SK-N-SH (cell line): ENCODE data around the gene CPLX3. TPM values are rescaled to one million over a fixed set of nuclear protein-coding genes. Genes with fewer than 3 reads are reported as not detected.

ENCODE experiments used
- CTCF ChIA-PET: fragments of 300-600, 350-600 bp; formaldehyde crosslinking; extraction: SDS; loops from one replicate; lab custom pipeline; 2021; lab: Yijun Ruan, JAX
- POLR2A ChIA-PET: fragments of 350-600 bp; sonication (Branson Sonifier 250); formaldehyde crosslinking; extraction: SDS; loops from one replicate; lab custom pipeline; 2020; ENCODE audit warnings: antibody characterized with exemption, inconsistent platforms; lab: Yijun Ruan, JAX
- DNase-seq: peaks from one replicate; pipeline ENCODE4 v3.0.0; 2012
- H2AFZ ChIP-seq: fragments of 200-600 bp; sonication (generic); 2 replicates; pipeline ENCODE4 v1.8.1; 2016; ENCODE audit warnings: antibody characterized with exemption, mild to moderate bottlenecking, low read depth
- H3F3A ChIP-seq: fragments of 200-600 bp; sonication (generic); replicated peaks from 2 replicates; pipeline ENCODE3; 2016; ENCODE audit warnings: antibody characterized with exemption, mild to moderate bottlenecking; ENCODE audit not compliant: insufficient read depth
- H3K27ac ChIP-seq, 2 experiments: fragments of 200-500 bp in 1 of 2; fragments of 200-600 bp in 1 of 2; sonication (Bioruptor generic) in 1 of 2; sonication (generic), shearing (Covaris generic) in 1 of 2; 2 replicates each; pipeline versions ENCODE4 v1.5.1 to v1.6.1; 2014 to 2016; ENCODE audit warnings: low read depth in 2 of 2, inconsistent platforms in 1 of 2, low read length in 1 of 2, mild to moderate bottlenecking in 1 of 2, mixed read lengths in 1 of 2
- H3K27me3 ChIP-seq: fragments of 200-600 bp; sonication (generic), shearing (Covaris generic); 2 replicates; pipeline ENCODE4 v1.6.1; 2016; ENCODE audit warnings: mixed run types; ENCODE audit not compliant: insufficient read depth
- H3K36me3 ChIP-seq, 2 experiments: fragments of 200-500 bp in 1 of 2; fragments of 200-600 bp in 1 of 2; sonication (Bioruptor generic) in 1 of 2; sonication (generic) in 1 of 2; replicated peaks in 1 of 2; 2 replicates each; pipeline versions ENCODE3 to v1.5.1; 2014 to 2016; ENCODE audit warnings: low read length in 1 of 2, mild to moderate bottlenecking in 1 of 2; ENCODE audit not compliant: insufficient read depth in 2 of 2, control insufficient read depth in 1 of 2
- H3K4me1 ChIP-seq, 2 experiments: fragments of 200-500 bp in 1 of 2; fragments of 200-600 bp in 1 of 2; sonication (Bioruptor generic) in 1 of 2; sonication (generic), shearing (Covaris generic) in 1 of 2; 2 replicates each; pipeline versions ENCODE4 v1.5.1 to v1.6.1; 2014 to 2016; ENCODE audit warnings: low read depth in 1 of 2, low read length in 1 of 2, mixed run types in 1 of 2; ENCODE audit not compliant: insufficient read depth in 2 of 2, control insufficient read depth in 1 of 2
- H3K4me2 ChIP-seq: fragments of 200-600 bp; sonication (generic), shearing (Covaris generic); 2 replicates; pipeline ENCODE4 v1.6.1; 2017; ENCODE audit warnings: mixed run types
- H3K4me3 ChIP-seq, 2 experiments: fragments of 200-500 bp in 1 of 2; fragments of 200-600 bp in 1 of 2; sonication (Bioruptor generic) in 1 of 2; sonication (generic), shearing (Covaris generic) in 1 of 2; 2 replicates each; pipeline versions ENCODE4 v1.5.1 to v1.8.1; 2014 to 2016; ENCODE audit warnings: low read depth in 2 of 2, inconsistent platforms in 1 of 2, low read length in 1 of 2, mild to moderate bottlenecking in 1 of 2, mixed read lengths in 1 of 2, moderate library complexity in 1 of 2
- H3K79me2 ChIP-seq: fragments of 200-600 bp; sonication (generic); 2 replicates; pipeline ENCODE4 v1.8.1; 2017; ENCODE audit warnings: mild to moderate bottlenecking; ENCODE audit not compliant: insufficient read depth
- H3K9ac ChIP-seq: fragments of 200-600 bp; sonication (generic); 2 replicates; pipeline ENCODE4 v1.6.1; 2017; ENCODE audit warnings: mixed run types
- H3K9me2 ChIP-seq: fragments of 200-600 bp; sonication (generic); 2 replicates; pipeline ENCODE4 v1.6.1; 2017; ENCODE audit warnings: mixed run types
- H3K9me3 ChIP-seq: fragments of 200-600 bp; sonication (generic); 2 replicates; pipeline ENCODE4 v1.6.1; 2017; ENCODE audit warnings: mixed run types, mild to moderate bottlenecking, moderate library complexity
- H4K20me1 ChIP-seq: fragments of 200-600 bp; sonication (generic); 2 replicates; pipeline ENCODE4 v1.6.1; 2017; ENCODE audit warnings: mild to moderate bottlenecking, mixed run types; ENCODE audit not compliant: insufficient read depth
- CTCF ChIP-seq: fragments of 200-600 bp; sonication (generic); IDR thresholded peaks from 2 replicates; pipeline ENCODE4 v1.6.1; 2017; ENCODE audit warnings: antibody characterized with exemption, mild to moderate bottlenecking, moderate library complexity
- FOSL2 ChIP-seq: IDR thresholded peaks from 2 replicates; pipeline ENCODE4 v1.4.0; 2012; ENCODE audit warnings: low read depth, mild to moderate bottlenecking, moderate library complexity, borderline replicate concordance
- FOXJ3 ChIP-seq: sonication (generic); formaldehyde crosslinking; IDR thresholded peaks from 2 replicates; pipeline ENCODE4 v1.5.1; 2020; ENCODE audit warnings: mild to moderate bottlenecking, missing genetic modification reagents
- FOXM1 ChIP-seq: IDR thresholded peaks from 2 replicates; pipeline ENCODE4 v1.4.0; 2012; ENCODE audit warnings: low read depth, mild to moderate bottlenecking
- GATA2 ChIP-seq: sonication (generic); formaldehyde crosslinking; IDR thresholded peaks from 2 replicates; pipeline ENCODE4 v1.5.0; 2020; ENCODE audit warnings: mild to moderate bottlenecking, missing genetic modification reagents
- MXI1 ChIP-seq: IDR thresholded peaks from 2 replicates; pipeline ENCODE4 v1.6.1; 2012; ENCODE audit warnings: mild to moderate bottlenecking, low read depth, low read length, improper control_type of control experiment
- NFIC ChIP-seq: IDR thresholded peaks from 2 replicates; pipeline ENCODE4 v1.4.0; 2012; ENCODE audit warnings: borderline replicate concordance
- NRF1 ChIP-seq: IDR thresholded peaks from 2 replicates; pipeline ENCODE4 v1.6.1; 2012; ENCODE audit warnings: low read depth, mild to moderate bottlenecking, low read length
- RAD21 ChIP-seq: IDR thresholded peaks from 2 replicates; pipeline ENCODE4 v1.6.1; 2012; ENCODE audit warnings: mild to moderate bottlenecking, low read length
- RXRA ChIP-seq: IDR thresholded peaks from 2 replicates; pipeline ENCODE4 v1.4.0; 2012; ENCODE audit warnings: low read depth, mild to moderate bottlenecking, borderline replicate concordance
- SIN3A ChIP-seq: IDR thresholded peaks from 2 replicates; pipeline ENCODE4 v1.6.1; 2012; ENCODE audit warnings: low read depth, mild to moderate bottlenecking, low read length, moderate library complexity, borderline replicate concordance
- SMC3 ChIP-seq: IDR thresholded peaks from 2 replicates; pipeline ENCODE4 v1.6.1; 2012; ENCODE audit warnings: low read depth, low read length, improper control_type of control experiment
- TAF1 ChIP-seq: IDR thresholded peaks from 2 replicates; pipeline ENCODE4 v1.6.1; 2012; ENCODE audit warnings: low read depth, mild to moderate bottlenecking, low read length, moderate library complexity, borderline replicate concordance
- TCF12 ChIP-seq: IDR thresholded peaks from 2 replicates; pipeline ENCODE4 v1.4.0; 2012
- TEAD4 ChIP-seq: IDR thresholded peaks from 2 replicates; pipeline ENCODE4 v1.4.0; 2012; ENCODE audit warnings: mild to moderate bottlenecking, borderline replicate concordance; ENCODE audit not compliant: insufficient read depth
- USF2 ChIP-seq: fragments of 150-350 bp; IDR thresholded peaks from 2 replicates; pipeline ENCODE4 v1.6.1; 2017; ENCODE audit warnings: antibody characterized with exemption, low read length, low read depth, borderline replicate concordance
- WGBS: methylation state at CpG from one replicate; pipeline ENCODE4 v1.1.6; 2017; ENCODE audit warnings: low lambda C conversion rate; 5-methylcytosine and 5-hydroxymethylcytosine counted together
- polyA plus RNA-seq, 3 experiments: library from polyadenylated mRNA; depleted of rRNA; stranded (reverse); fragments of >200 nt; gene quantifications; 2 replicates each; pipeline ENCODE4 v1.2.3, GENCODE V29; 2012

CPLX3 gene
- polyA plus RNA-seq, 1 of the 3 experiments (the other 2 are of a cell fraction): not detected

- Histone ChIP-seq H3K9me2 (no peaks in the 10 kb centered on the region), H3K4me2 (no peak overlapping the region), H3K36me3 (peaks cover 0 to 10% of the 10 kb centered on the region in 2 experiments), H3K4me1 (peaks cover 21 to 70% of the 10 kb centered on the region in 2 experiments), H3K79me2 (peaks cover 99% of the 10 kb centered on the region), H3K4me3 (no peak overlapping the region; a peak in 1 of 4 replicates), H3K27me3 (no peaks in the 10 kb centered on the region), H3F3A (peaks cover 14% of the 10 kb centered on the region), H3K9me3 (no peaks in the 10 kb centered on the region), H3K27ac (0 out of 4 replicates have a peak overlapping the region, but pooled peaks of 1 of the 2 experiments have one; percentile 17), H3K9ac (no peak overlapping the region), H2AFZ (no peak overlapping the region), H4K20me1 (peaks cover 96% of the 10 kb centered on the region)
- peak; percentile 45; the same call in 1 of the 2 replicates for TF ChIP-seq MXI1
- TF ChIP-seq TEAD4: no peak
- peak; percentile 10; the same call in 1 of the 2 replicates for TF ChIP-seq SMC3
- TF ChIP-seq TCF12: no peak
- TF ChIP-seq SIN3A: no peak
- peak; percentile 55 for TF ChIP-seq CTCF
- 0 out of 2 replicates have a peak, but pooled peaks have one; percentile 13 for TF ChIP-seq RAD21
- DNase-seq: peak; percentile 69
- ChIA-PET CTCF (interaction anchor here (0.6 to 4.5 kb wide), 28 partner anchors 8 to 417 kb away, joined by 3 to 23 read pairs (median 6); partner anchors contain the start of genes CPLX3, MPI and ULK3), POLR2A (no interaction called here)
- 62% methylated on average over 12 of the region's 13 CpGs for WGBS
Observed at GRCh38 chr15:74787251-74788041, 39.0 kb upstream of the CPLX3 start.

- ChIA-PET CTCF (interaction anchor here (0.7 to 3.0 kb wide), 22 partner anchors 9 to 417 kb away, joined by 3 to 23 read pairs (median 6); partner anchors contain the start of genes MPI and ULK3), POLR2A (no interaction called here)
- H3F3A ChIP-seq: peaks cover 14% of the 10 kb centered on the region
- H2AFZ ChIP-seq: no peak overlapping the region
- peaks cover 21 to 72% of the 10 kb centered on the region in 2 experiments for H3K4me1 ChIP-seq
- H3K79me2 ChIP-seq: peaks cover 99% of the 10 kb centered on the region
- WGBS: 75% methylated on average over 7 of the region's 7 CpGs
- no peak overlapping the region; a peak in 1 of 4 replicates for H3K4me3 ChIP-seq
- TF ChIP-seq NFIC: no peak
- no peak for TF ChIP-seq GATA2 (CRISPR knock-in tag)
- no peak for TF ChIP-seq RXRA
- TF ChIP-seq SMC3: no peak
- no peak for TF ChIP-seq NRF1
- TF ChIP-seq TAF1: no peak
- no peak for TF ChIP-seq TCF12
- no peak for TF ChIP-seq FOXJ3
- TF ChIP-seq USF2: no peak
- no peak for TF ChIP-seq FOXM1
- no peak for TF ChIP-seq FOSL2
- H3K4me2 ChIP-seq: no peak overlapping the region
- H3K9me3 ChIP-seq: no peaks in the 10 kb centered on the region
- no peak for DNase-seq
- H3K27me3 ChIP-seq: no peaks in the 10 kb centered on the region
- H4K20me1 ChIP-seq: peaks cover 98% of the 10 kb centered on the region
- no peaks in the 10 kb centered on the region for H3K9me2 ChIP-seq
- H3K27ac ChIP-seq: 0 out of 4 replicates have a peak overlapping the region, but pooled peaks of 1 of the 2 experiments have one; percentile 17
- no peak overlapping the region for H3K9ac ChIP-seq
- peaks cover 0 to 10% of the 10 kb centered on the region in 2 experiments for H3K36me3 ChIP-seq
Observed at GRCh38 chr15:74788042-74788682, 38.3 kb upstream of the CPLX3 start.
